ENCODE measurements around the gene SMAD3. TPM values are rescaled to one million over a fixed set of nuclear protein-coding genes. Genes with fewer than 3 reads are reported as not detected.

Gene SMAD3
- total RNA-seq, 3 donors from 2014 or later = 23.2 to 25.7 (median 24.4) TPM

- Mint-ChIP-seq H3K9me3 (no peaks in the 10 kb centered on the region), H3K4me1 (ENCODE audit: low read depth) (peaks cover 16% of the 10 kb centered on the region), H3K27me3 (ENCODE audit: low read depth) (no peaks in the 10 kb centered on the region), H3K4me3 (no peak overlapping the region), H3K36me3 (ENCODE audit: insufficient read depth) (peaks cover 13% of the 10 kb centered on the region)
- DNase-seq = no peak
- ATAC-seq = no peak
Measured at GRCh38 chr15:67180514-67181191, 115.3 kb downstream of the SMAD3 start.

- peaks cover 9% of the 10 kb centered on the region for H3K36me3 Mint-ChIP-seq (ENCODE audit: insufficient read depth)
- no peak overlapping the region for H3K4me3 Mint-ChIP-seq
- H3K9me3 Mint-ChIP-seq = no peaks in the 10 kb centered on the region
- DNase-seq (no peak), ATAC-seq (no peak)
- peaks cover 15% of the 10 kb centered on the region for H3K4me1 Mint-ChIP-seq (ENCODE audit: low read depth)
- no peaks in the 10 kb centered on the region for H3K27me3 Mint-ChIP-seq (ENCODE audit: low read depth)
Measured at GRCh38 chr15:67181221-67181639, 115.8 kb downstream of the SMAD3 start.

- Mint-ChIP-seq H3K27me3 (ENCODE audit: low read depth) (no peaks in the 10 kb centered on the region), H3K9me3 (no peaks in the 10 kb centered on the region), H3K36me3 (ENCODE audit: insufficient read depth) (peaks cover 14% of the 10 kb centered on the region), H3K4me3 (no peak overlapping the region), H3K4me1 (ENCODE audit: low read depth) (peaks cover 10% of the 10 kb centered on the region)
- ATAC-seq = no peak
- no peak for DNase-seq
Measured at GRCh38 chr15:67183443-67184169, 118.2 kb downstream of the SMAD3 start.

GRCh38 chr15:67184208-67184925 lies 119.0 kb downstream of the SMAD3 start:
- no peak for ATAC-seq
- Mint-ChIP-seq H3K9me3 (no peaks in the 10 kb centered on the region), H3K4me1 (ENCODE audit: low read depth) (peaks cover 10% of the 10 kb centered on the region), H3K27me3 (ENCODE audit: low read depth) (no peaks in the 10 kb centered on the region), H3K36me3 (ENCODE audit: insufficient read depth) (peaks cover 16% of the 10 kb centered on the region), H3K4me3 (no peak overlapping the region)
- DNase-seq = no peak

- no peak for DNase-seq
- no peak overlapping the region for H3K4me3 Mint-ChIP-seq
Measured at GRCh38 chr15:67185051-67185450, 119.6 kb downstream of the SMAD3 start.

GRCh38 chr15:67185621-67186225 lies 120.3 kb downstream of the SMAD3 start:
- Mint-ChIP-seq H3K9me3 (no peaks in the 10 kb centered on the region), H3K4me3 (no peak overlapping the region), H3K4me1 (ENCODE audit: low read depth) (peaks cover 10% of the 10 kb centered on the region), H3K27me3 (ENCODE audit: low read depth) (no peaks in the 10 kb centered on the region), H3K36me3 (ENCODE audit: insufficient read depth) (peaks cover 18% of the 10 kb centered on the region)
- DNase-seq = no peak
- peak in 1 of 2 donors; percentile 35 for ATAC-seq

More at GRCh38 chr15:67185051-67185450, 119.6 kb downstream of the SMAD3 start:
- Mint-ChIP-seq H3K36me3 (ENCODE audit: insufficient read depth) (peaks cover 18% of the 10 kb centered on the region), H3K9me3 (no peaks in the 10 kb centered on the region), H3K4me1 (ENCODE audit: low read depth) (peaks cover 10% of the 10 kb centered on the region), H3K27me3 (ENCODE audit: low read depth) (no peaks in the 10 kb centered on the region)
- ATAC-seq = no peak

GRCh38 chr15:67186226-67186649 lies 120.8 kb downstream of the SMAD3 start:
- no peak for ATAC-seq
- no peak for DNase-seq

GRCh38 chr15:67186688-67187087 lies 121.3 kb downstream of the SMAD3 start:
- Mint-ChIP-seq H3K4me1 (ENCODE audit: low read depth) (peaks cover 10% of the 10 kb centered on the region), H3K27me3 (ENCODE audit: low read depth) (no peaks in the 10 kb centered on the region), H3K4me3 (no peak overlapping the region), H3K36me3 (ENCODE audit: insufficient read depth) (peaks cover 21% of the 10 kb centered on the region), H3K9me3 (no peaks in the 10 kb centered on the region)
- ATAC-seq (no peak), DNase-seq (no peak)

More at GRCh38 chr15:67186226-67186649, 120.8 kb downstream of the SMAD3 start:
- Mint-ChIP-seq H3K4me3 (no peak overlapping the region), H3K4me1 (ENCODE audit: low read depth) (peaks cover 10% of the 10 kb centered on the region), H3K27me3 (ENCODE audit: low read depth) (no peaks in the 10 kb centered on the region), H3K36me3 (ENCODE audit: insufficient read depth) (peaks cover 21% of the 10 kb centered on the region), H3K9me3 (no peaks in the 10 kb centered on the region)

- H3K9me3 Mint-ChIP-seq = no peaks in the 10 kb centered on the region
- H3K4me3 Mint-ChIP-seq = no peak overlapping the region
- H3K4me1 Mint-ChIP-seq (ENCODE audit: low read depth) = peaks cover 10% of the 10 kb centered on the region
- H3K36me3 Mint-ChIP-seq (ENCODE audit: insufficient read depth) = peaks cover 24% of the 10 kb centered on the region
- ATAC-seq (no peak), DNase-seq (no peak)
- no peaks in the 10 kb centered on the region for H3K27me3 Mint-ChIP-seq (ENCODE audit: low read depth)
Measured at GRCh38 chr15:67187351-67187854, 122.0 kb downstream of the SMAD3 start.

- no peaks in the 10 kb centered on the region for H3K9me3 Mint-ChIP-seq
- H3K27me3 Mint-ChIP-seq (ENCODE audit: low read depth) = no peaks in the 10 kb centered on the region
- peaks cover 33% of the 10 kb centered on the region for H3K36me3 Mint-ChIP-seq (ENCODE audit: insufficient read depth)
- H3K4me1 Mint-ChIP-seq (ENCODE audit: low read depth) = peaks cover 10% of the 10 kb centered on the region
- DNase-seq = no peak
- no peak for ATAC-seq
- H3K4me3 Mint-ChIP-seq = no peak overlapping the region
Measured at GRCh38 chr15:67188551-67189218, 123.3 kb downstream of the SMAD3 start.

GRCh38 chr15:67189326-67190051 lies 124.1 kb downstream of the SMAD3 start:
- ATAC-seq (no peak), DNase-seq (no peak)
- Mint-ChIP-seq H3K9me3 (no peaks in the 10 kb centered on the region), H3K4me1 (ENCODE audit: low read depth) (peaks cover 10% of the 10 kb centered on the region), H3K4me3 (no peak overlapping the region), H3K36me3 (ENCODE audit: insufficient read depth) (peaks cover 37% of the 10 kb centered on the region), H3K27me3 (ENCODE audit: low read depth) (no peaks in the 10 kb centered on the region)

- peaks cover 7% of the 10 kb centered on the region for H3K4me1 Mint-ChIP-seq (ENCODE audit: low read depth)
- peaks cover 36% of the 10 kb centered on the region for H3K36me3 Mint-ChIP-seq (ENCODE audit: insufficient read depth)
- H3K27me3 Mint-ChIP-seq (ENCODE audit: low read depth) = no peaks in the 10 kb centered on the region
- ATAC-seq = no peak
- DNase-seq = no peak
- H3K9me3 Mint-ChIP-seq = no peaks in the 10 kb centered on the region
- H3K4me3 Mint-ChIP-seq = no peak overlapping the region
Measured at GRCh38 chr15:67190326-67190725, 124.9 kb downstream of the SMAD3 start.

GRCh38 chr15:67190813-67191212 lies 125.4 kb downstream of the SMAD3 start:
- Mint-ChIP-seq H3K27me3 (ENCODE audit: low read depth) (no peaks in the 10 kb centered on the region), H3K4me1 (ENCODE audit: low read depth) (peaks cover 6% of the 10 kb centered on the region), H3K4me3 (no peak overlapping the region), H3K36me3 (ENCODE audit: insufficient read depth) (peaks cover 40% of the 10 kb centered on the region), H3K9me3 (no peaks in the 10 kb centered on the region)
- no peak for ATAC-seq
- no peak for DNase-seq
